HT1080 (cell line): Measurements from ENCODE around the gene ITGA2B. TPM values are rescaled to one million over a fixed set of nuclear protein-coding genes. Genes with fewer than 3 reads are reported as not detected.
"Not testable (repeated sequence)": the region's sequence is repeated elsewhere in the genome, so short reads cannot be mapped to it uniquely, and the experiment has no call there.

Experiments used
- DNase-seq: peaks from one replicate; pipeline ENCODE4 v3.0.0-alpha.2; 2015; ENCODE audit warnings: low read depth
- total RNA-seq: library from RNA; depleted of rRNA; stranded (reverse); fragments of >200 nt; shearing (Covaris generic); gene quantifications from 2 replicates; pipeline ENCODE4 v1.2.3, GENCODE V29; 2014

Gene ITGA2B
- total RNA-seq, 1 experiment from 2014 or later = not detected

GRCh38 chr17:44352828-44353671, 36.4 kb downstream of the ITGA2B start:
- no peak for DNase-seq

GRCh38 chr17:44351961-44352827, 37.3 kb downstream of the ITGA2B start:
- no peak for DNase-seq

GRCh38 chr17:44351464-44351863, 38.0 kb downstream of the ITGA2B start:
- DNase-seq = no peak

GRCh38 chr17:44350733-44351226, 38.7 kb downstream of the ITGA2B start:
- peak; percentile 59 for DNase-seq

- DNase-seq = no peak
These were observed 39.8 kb downstream of the ITGA2B start for GRCh38 chr17:44349553-44350070.

- no peak for DNase-seq
These were observed 40.5 kb downstream of the ITGA2B start for GRCh38 chr17:44348988-44349364.

GRCh38 chr17:44348234-44348987, 41.0 kb downstream of the ITGA2B start:
- peak; percentile 75 for DNase-seq

- DNase-seq = not testable (repeated sequence)
These were observed 42.0 kb downstream of the ITGA2B start for GRCh38 chr17:44347206-44348055.

GRCh38 chr17:44346064-44346844, 43.2 kb downstream of the ITGA2B start:
- no peak for DNase-seq

- DNase-seq = peak; percentile 79
These were observed 43.9 kb downstream of the ITGA2B start for GRCh38 chr17:44345454-44346026.

- peak; percentile 99 for DNase-seq
These were observed 44.5 kb downstream of the ITGA2B start, which contains the start of gene GRN for GRCh38 chr17:44344939-44345453. GRN (plus strand) TSS chr17:44345302; CDS start chr17:44349165, 3,863 bp downstream.

GRCh38 chr17:44343510-44344209, 45.8 kb downstream of the ITGA2B start:
- DNase-seq = no peak

GRCh38 chr17:44340553-44340952, 48.9 kb downstream of the ITGA2B start:
- DNase-seq = not testable (repeated sequence)

- DNase-seq = peak; percentile 64
These were observed 50.7 kb downstream of the ITGA2B start for GRCh38 chr17:44338702-44339101.

- no peak for DNase-seq
These were observed 53.5 kb downstream of the ITGA2B start for GRCh38 chr17:44335968-44336367.

GRCh38 chr17:44335564-44335963, 53.9 kb downstream of the ITGA2B start:
- DNase-seq = no peak

- no peak for DNase-seq
These were observed 54.7 kb downstream of the ITGA2B start for GRCh38 chr17:44334727-44335126.

- no peak for DNase-seq
These were observed 55.1 kb downstream of the ITGA2B start for GRCh38 chr17:44334315-44334714.
